ENCODE measurements around the gene C3orf70.

C3orf70 gene

DNA sequence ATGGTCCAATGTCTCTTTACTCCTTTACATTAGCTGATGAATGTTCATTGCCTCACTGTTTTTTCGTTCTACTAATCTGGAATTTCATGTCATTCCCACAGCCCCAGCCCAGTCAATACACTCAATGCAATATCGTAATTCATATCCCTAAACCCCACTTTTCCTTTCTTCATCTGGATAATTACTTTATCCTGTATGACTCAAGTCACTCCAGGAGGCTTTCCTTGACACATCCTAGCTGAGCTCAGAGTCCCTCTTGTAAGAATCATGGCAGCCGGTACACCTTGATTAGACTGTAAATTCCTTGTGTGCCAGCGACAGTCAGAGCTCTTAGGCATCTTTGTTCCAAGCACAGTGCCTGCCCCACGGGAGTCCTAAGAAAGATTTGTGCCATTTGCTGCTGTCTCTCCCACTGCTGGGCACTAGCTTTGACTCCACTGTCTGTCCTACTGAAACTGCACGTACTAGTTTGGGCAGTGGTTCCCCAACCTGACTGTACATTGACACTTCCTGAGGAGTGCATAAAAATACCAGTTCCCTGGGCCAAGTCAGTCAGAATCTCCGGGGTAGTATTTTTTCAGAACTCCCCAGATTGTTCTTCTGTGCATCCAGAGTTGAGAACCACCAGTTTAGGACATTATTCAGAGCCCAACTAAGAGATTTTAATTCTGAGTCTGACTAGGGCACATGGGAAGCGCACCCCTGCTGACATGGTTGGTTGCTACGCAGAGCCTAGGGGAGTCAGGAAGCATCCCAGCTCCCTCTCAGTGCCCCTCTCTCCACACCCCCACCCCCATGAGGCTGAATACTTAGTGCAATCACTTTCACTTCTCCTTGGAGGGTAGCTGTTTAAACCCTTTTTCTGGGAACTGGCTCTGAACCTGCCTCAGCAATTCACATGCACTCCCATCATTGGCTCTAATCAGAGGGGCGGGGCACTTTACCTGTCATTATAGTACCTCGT is 19.5 kb upstream of the C3orf70 start:
- H3K36me3 ChIP-seq (ENCODE audit: control insufficient read depth, insufficient read depth, low read length), result no peaks in the 10 kb centered on the region
- H3K4me1 ChIP-seq (ENCODE audit: control insufficient read depth, insufficient read depth, low read length, poor library complexity, severe bottlenecking), result peaks cover 5% of the 10 kb centered on the region
- H3K27ac ChIP-seq (ENCODE audit: low read depth, low read length, severe bottlenecking), result no peak overlapping the region
- 89 to 92% methylated on average over 9 of the region's 11 CpGs for WGBS, 2 experiments (ENCODE audit: insufficient coverage in 2 of 2)
- H3K9me3 ChIP-seq (ENCODE audit: control insufficient read depth, low read length), result no peaks in the 10 kb centered on the region
- H3K4me3 ChIP-seq (ENCODE audit: extremely low read depth, insufficient read depth, low read length, poor library complexity, severe bottlenecking), result no peak overlapping the region

DNA sequence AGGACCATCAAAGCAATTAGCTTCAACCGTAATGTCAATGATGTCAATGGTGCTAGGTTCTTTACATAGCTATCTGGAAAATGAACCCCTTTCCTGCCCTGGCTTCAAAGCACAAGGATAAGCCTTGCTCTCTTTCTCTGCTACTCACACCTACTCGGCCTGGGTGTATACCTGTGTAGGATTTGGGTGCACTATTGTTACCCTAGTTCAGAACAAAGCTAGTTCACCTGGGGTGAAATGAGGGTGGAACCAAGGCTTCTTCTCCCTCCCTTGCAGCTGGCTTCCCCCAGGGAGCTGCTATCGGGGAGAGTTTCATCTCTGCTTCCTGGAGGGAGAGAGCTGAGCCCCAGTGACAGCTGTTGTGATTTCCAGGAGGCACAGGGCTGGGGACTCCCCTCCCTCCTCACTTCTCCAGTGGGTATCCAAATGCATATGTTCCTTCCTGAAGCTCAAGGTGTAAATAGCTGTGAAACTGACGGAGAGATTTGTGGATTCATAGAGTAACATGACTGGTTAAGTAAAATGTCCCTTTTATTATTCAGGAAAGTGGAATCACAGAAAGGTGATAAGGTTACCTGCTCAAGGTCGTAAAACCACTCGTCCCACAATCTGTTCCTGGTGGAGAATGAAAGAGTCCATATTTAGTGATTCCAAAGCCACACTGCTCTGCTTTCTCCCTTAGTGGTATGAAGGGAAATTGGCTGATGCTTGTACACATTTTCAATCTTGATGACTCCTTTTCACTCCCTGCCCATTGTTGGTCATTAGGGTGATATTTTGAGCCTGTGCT is 11.8 kb upstream of the C3orf70 start:
- Histone ChIP-seq H3K36me3 (ENCODE audit: control insufficient read depth, insufficient read depth, low read length) (no peaks in the 10 kb centered on the region), H3K4me3 (ENCODE audit: extremely low read depth, insufficient read depth, low read length, poor library complexity, severe bottlenecking) (no peak overlapping the region), H3K9me3 (ENCODE audit: control insufficient read depth, low read length) (no peaks in the 10 kb centered on the region), H3K27ac (ENCODE audit: low read depth, low read length, severe bottlenecking) (no peak overlapping the region), H3K4me1 (ENCODE audit: control insufficient read depth, insufficient read depth, low read length, poor library complexity, severe bottlenecking) (no peaks in the 10 kb centered on the region)
- 89 to 93% methylated on average over 3 to 5 of the region's 6 CpGs for WGBS, 2 experiments (ENCODE audit: insufficient coverage in 2 of 2)

DNA sequence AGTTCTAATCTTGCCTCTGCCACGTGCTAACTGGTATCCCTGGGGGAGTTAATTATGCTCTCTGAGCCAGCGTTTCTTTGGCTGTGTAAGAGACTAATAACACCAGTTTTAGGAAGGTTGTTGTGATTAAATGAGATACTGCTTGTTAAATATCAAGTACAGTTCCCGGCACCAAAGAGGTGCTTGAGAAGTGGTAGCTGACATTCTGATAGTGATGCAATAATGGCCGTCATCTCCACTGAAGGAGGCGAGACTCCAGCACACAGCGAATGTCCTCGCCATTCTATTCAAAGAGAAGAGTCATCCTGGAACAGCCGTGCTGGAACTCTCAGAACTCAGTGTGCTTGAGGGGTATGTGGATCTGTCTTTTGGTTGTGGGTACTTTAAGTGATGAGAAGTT is 9.8 kb upstream of the C3orf70 start:
- 91% methylated on average over 8 of the region's 8 CpGs for WGBS, 2 experiments (ENCODE audit: insufficient coverage in 2 of 2)
- no peak overlapping the region for H3K27ac ChIP-seq (ENCODE audit: low read depth, low read length, severe bottlenecking)

DNA sequence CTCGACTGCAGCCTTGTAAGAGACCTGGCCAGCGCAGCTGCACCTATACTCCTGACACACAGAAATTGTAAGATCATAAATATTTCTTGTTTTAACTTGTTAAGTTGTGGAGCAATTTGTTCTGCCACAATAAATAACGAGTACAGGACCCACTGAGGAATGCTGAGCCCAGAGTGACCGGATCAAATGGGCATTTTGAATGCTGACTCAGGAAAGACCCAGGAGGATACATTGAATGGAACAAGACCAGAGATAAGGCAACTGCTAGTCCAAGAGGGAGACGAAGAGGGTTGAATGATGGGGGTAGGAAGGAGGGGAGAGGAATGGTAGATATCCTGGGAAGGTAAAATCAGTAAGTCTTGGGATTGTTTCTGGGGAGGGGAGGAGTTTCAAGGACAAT is 8.9 kb upstream of the C3orf70 start:
- H3K4me3 ChIP-seq (ENCODE audit: extremely low read depth, insufficient read depth, low read length, poor library complexity, severe bottlenecking), result no peak overlapping the region
- 86 to 88% methylated on average over 3 to 4 of the region's 5 CpGs for WGBS, 2 experiments (ENCODE audit: insufficient coverage in 2 of 2)

More for the DNA sequence above, 9.8 kb upstream of the C3orf70 start:
- Histone ChIP-seq H3K36me3 (ENCODE audit: control insufficient read depth, insufficient read depth, low read length) (no peaks in the 10 kb centered on the region), H3K4me3 (ENCODE audit: extremely low read depth, insufficient read depth, low read length, poor library complexity, severe bottlenecking) (no peak overlapping the region), H3K4me1 (ENCODE audit: control insufficient read depth, insufficient read depth, low read length, poor library complexity, severe bottlenecking) (no peaks in the 10 kb centered on the region), H3K9me3 (ENCODE audit: control insufficient read depth, low read length) (no peaks in the 10 kb centered on the region)

DNA sequence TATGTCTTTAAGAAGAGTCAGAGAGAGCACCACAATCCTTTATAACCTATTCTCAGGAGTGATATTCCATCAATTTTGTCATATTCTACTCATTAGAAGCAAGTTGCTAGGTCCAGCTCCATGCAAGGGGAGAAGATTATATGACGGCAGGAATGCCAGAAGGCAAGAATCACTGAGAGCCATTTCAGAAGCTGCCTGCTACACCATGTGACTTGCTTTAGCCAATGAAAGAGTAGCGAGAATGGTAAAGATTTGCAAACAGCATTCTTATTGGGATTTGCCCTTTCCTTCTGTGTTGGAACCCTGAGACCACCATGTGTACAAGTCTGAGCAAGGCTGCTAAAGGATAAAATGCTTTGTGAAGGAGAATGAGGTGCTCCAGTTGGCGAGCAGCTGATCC is 4.5 kb upstream of the C3orf70 start:
- no peak overlapping the region for H3K4me3 ChIP-seq (ENCODE audit: extremely low read depth, insufficient read depth, low read length, poor library complexity, severe bottlenecking)
- no peaks in the 10 kb centered on the region for H3K4me1 ChIP-seq (ENCODE audit: control insufficient read depth, insufficient read depth, low read length, poor library complexity, severe bottlenecking)
- H3K27ac ChIP-seq (ENCODE audit: low read depth, low read length, severe bottlenecking), result no peak overlapping the region
- 88 to 90% methylated on average over 3 of the region's 3 CpGs for WGBS, 2 experiments (ENCODE audit: insufficient coverage in 2 of 2)
- H3K9me3 ChIP-seq (ENCODE audit: control insufficient read depth, low read length), result no peaks in the 10 kb centered on the region
- no peaks in the 10 kb centered on the region for H3K36me3 ChIP-seq (ENCODE audit: control insufficient read depth, insufficient read depth, low read length)

More for the DNA sequence above, 8.9 kb upstream of the C3orf70 start:
- H3K4me1 ChIP-seq (ENCODE audit: control insufficient read depth, insufficient read depth, low read length, poor library complexity, severe bottlenecking), result no peaks in the 10 kb centered on the region
- H3K9me3 ChIP-seq (ENCODE audit: control insufficient read depth, low read length), result no peaks in the 10 kb centered on the region
- H3K27ac ChIP-seq (ENCODE audit: low read depth, low read length, severe bottlenecking), result no peak overlapping the region
- no peaks in the 10 kb centered on the region for H3K36me3 ChIP-seq (ENCODE audit: control insufficient read depth, insufficient read depth, low read length)

DNA sequence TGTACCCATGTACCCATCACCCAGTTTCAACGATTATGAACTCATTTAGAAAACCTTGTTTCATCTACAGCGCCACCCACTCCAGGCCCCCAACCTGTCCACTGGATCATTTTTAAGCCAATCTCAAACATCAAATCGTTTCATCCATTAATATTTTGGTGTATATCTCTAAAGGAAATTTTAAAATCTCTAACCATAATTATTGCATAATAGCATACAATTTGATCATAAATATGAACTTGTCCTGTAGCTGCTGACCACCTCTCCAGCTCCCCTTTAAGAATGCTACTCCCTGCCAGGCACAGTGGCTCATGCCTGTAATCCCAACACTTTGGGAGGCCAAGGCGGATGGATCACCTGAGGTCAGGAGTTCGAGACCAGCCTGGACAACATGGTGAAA is 2.8 kb upstream of the C3orf70 start:
- Histone ChIP-seq H3K36me3 (ENCODE audit: control insufficient read depth, insufficient read depth, low read length) (no peaks in the 10 kb centered on the region), H3K9me3 (ENCODE audit: control insufficient read depth, low read length) (no peaks in the 10 kb centered on the region), H3K4me3 (ENCODE audit: extremely low read depth, insufficient read depth, low read length, poor library complexity, severe bottlenecking) (no peak overlapping the region), H3K27ac (ENCODE audit: low read depth, low read length, severe bottlenecking) (no peak overlapping the region), H3K4me1 (ENCODE audit: control insufficient read depth, insufficient read depth, low read length, poor library complexity, severe bottlenecking) (no peaks in the 10 kb centered on the region)
- WGBS, 2 experiments (ENCODE audit: insufficient coverage in 2 of 2), result 100% methylated on average over 1 to 2 of the region's 5 CpGs

DNA sequence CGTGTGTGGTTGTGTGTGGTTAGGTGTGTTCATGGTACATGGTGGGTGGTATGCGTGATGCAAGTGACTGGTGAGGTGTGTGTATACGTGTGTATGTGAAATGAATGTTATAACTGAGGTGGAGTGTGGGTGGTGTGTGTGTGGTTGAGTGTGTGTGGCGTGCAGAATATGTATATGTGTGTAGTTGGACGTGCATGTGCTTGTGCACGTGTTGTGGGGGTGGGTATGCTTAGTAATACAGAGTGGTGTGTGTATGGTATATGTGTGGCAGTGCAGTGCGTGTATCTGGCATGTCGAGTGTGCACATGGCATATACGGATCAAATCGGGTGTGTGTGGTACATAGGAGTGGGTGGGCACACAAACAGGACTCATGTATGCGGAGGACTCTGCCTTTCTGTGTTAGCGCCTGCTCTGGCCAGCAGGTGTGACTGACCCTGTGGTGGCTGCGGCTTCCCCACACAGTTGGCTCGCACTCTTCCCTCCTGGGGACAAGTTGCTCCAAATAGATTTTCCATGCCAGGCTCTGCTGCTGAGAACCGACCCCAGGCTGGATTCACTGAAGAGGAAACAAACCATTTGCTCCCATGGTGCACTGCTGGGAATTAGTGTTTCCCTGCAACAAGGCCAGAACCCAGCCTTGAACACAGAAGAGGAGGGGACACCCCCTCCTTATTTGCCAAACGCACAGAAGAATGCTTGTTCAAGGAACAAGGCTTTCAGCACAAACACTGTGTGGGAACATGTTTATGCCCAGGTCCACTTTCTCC is 1.2 kb upstream of the C3orf70 start:
- H3K36me3 ChIP-seq (ENCODE audit: control insufficient read depth, insufficient read depth, low read length), result no peaks in the 10 kb centered on the region
- no peak overlapping the region for H3K4me3 ChIP-seq (ENCODE audit: extremely low read depth, insufficient read depth, low read length, poor library complexity, severe bottlenecking)
- no peak overlapping the region for H3K27ac ChIP-seq (ENCODE audit: low read depth, low read length, severe bottlenecking)
- H3K9me3 ChIP-seq (ENCODE audit: control insufficient read depth, low read length), result no peaks in the 10 kb centered on the region
- no peaks in the 10 kb centered on the region for H3K4me1 ChIP-seq (ENCODE audit: control insufficient read depth, insufficient read depth, low read length, poor library complexity, severe bottlenecking)
- 82 to 86% methylated on average over 16 of the region's 16 CpGs for WGBS, 2 experiments (ENCODE audit: insufficient coverage in 2 of 2)

DNA sequence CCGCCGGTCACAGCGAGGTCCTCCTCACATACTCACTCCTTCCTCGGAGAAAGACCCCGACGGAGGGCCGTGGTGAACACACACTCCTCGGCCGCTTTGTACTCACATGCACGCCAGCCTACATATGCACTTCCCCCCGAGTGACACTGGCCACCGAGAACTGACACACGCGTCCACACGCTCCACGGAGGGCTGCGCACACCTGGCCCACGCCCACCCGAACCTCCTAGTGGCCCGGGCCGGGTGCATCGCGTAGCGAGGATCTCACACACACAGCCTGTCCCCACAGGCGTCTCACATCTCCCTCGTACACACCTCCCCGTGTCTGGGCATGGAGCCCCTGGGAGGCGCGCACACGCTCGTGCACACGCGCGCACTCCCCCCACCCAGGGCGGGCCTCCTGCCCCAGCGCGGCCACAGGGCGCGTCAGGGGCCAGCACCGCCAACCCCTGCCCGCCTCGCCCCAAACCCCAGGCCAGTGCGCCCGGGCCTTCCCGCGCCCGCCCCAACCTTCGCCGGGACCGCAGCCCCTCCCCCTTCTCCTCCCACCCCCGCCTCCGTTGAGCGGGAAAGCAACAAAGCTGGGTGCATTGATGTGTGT is 411 bp upstream of the C3orf70 start:
- Histone ChIP-seq H3K4me1 (ENCODE audit: control insufficient read depth, insufficient read depth, low read length, poor library complexity, severe bottlenecking) (no peaks in the 10 kb centered on the region), H3K27ac (ENCODE audit: low read depth, low read length, severe bottlenecking) (no peak overlapping the region), H3K4me3 (ENCODE audit: extremely low read depth, insufficient read depth, low read length, poor library complexity, severe bottlenecking) (peak overlapping the region; percentile 51), H3K9me3 (ENCODE audit: control insufficient read depth, low read length) (no peaks in the 10 kb centered on the region), H3K36me3 (ENCODE audit: control insufficient read depth, insufficient read depth, low read length) (no peaks in the 10 kb centered on the region)
- 4 to 9% methylated on average over 20 to 24 of the region's 53 CpGs for WGBS, 2 experiments (ENCODE audit: insufficient coverage in 2 of 2)

DNA sequence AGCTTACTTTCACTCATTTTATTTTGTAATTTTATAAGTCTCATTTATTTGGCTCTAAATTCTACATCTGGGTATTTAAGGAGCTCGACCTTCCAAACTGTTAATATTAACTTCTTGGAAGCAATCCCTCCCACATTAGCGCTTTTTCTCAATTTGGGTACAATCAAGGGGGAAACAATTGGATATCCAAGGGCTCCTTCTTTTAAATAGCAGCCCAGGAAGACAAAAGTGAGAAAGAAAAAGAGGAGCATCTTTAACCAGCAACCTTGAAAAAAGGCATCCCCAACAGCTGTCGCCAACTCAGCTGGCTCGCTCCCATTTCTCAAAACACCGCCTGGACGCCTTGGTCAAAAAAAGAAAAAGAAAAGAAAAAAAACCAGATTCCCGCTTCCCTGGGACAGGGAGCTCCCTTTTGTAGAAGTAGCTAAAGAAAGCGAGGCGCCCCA is 873 bp downstream of the C3orf70 start:
- H3K27ac ChIP-seq (ENCODE audit: low read depth, low read length, severe bottlenecking), result no peak overlapping the region

More for the DNA sequence above, 873 bp downstream of the C3orf70 start:
- Histone ChIP-seq H3K4me3 (ENCODE audit: extremely low read depth, insufficient read depth, low read length, poor library complexity, severe bottlenecking) (peak overlapping the region; percentile 51), H3K4me1 (ENCODE audit: control insufficient read depth, insufficient read depth, low read length, poor library complexity, severe bottlenecking) (no peaks in the 10 kb centered on the region), H3K9me3 (ENCODE audit: control insufficient read depth, low read length) (no peaks in the 10 kb centered on the region), H3K36me3 (ENCODE audit: control insufficient read depth, insufficient read depth, low read length) (no peaks in the 10 kb centered on the region)
- 0% methylated on average over 2 of the region's 9 CpGs for WGBS, 2 experiments (ENCODE audit: insufficient coverage in 2 of 2)
